GM19395 (cell line): ENCODE measurements around the gene BTBD6.
"Not testable (repeated sequence)": the region's sequence is repeated elsewhere in the genome, so short reads cannot be mapped to it uniquely, and the experiment has no call there.

Experiments used
- ATAC-seq: cut with Tn5 transposase; IDR thresholded peaks from one replicate; pipeline ENCODE4 v1.9.1; 2021; ENCODE audit warnings: mild to moderate bottlenecking, moderate library complexity; ENCODE audit not compliant: unreplicated experiment

Gene BTBD6

GRCh38 chr14:105268736-105269354 is 20.5 kb downstream of the BTBD6 start:
- no peak for ATAC-seq

GRCh38 chr14:105269405-105269804 is 21.1 kb downstream of the BTBD6 start:
- ATAC-seq = no peak

GRCh38 chr14:105271224-105271890 is 23.0 kb downstream of the BTBD6 start:
- no peak for ATAC-seq

GRCh38 chr14:105272623-105273022 is 24.3 kb downstream of the BTBD6 start:
- no peak for ATAC-seq

- ATAC-seq = no peak
Measured at GRCh38 chr14:105273062-105273461, 24.7 kb downstream of the BTBD6 start.

GRCh38 chr14:105274637-105275036 is 26.3 kb downstream of the BTBD6 start:
- ATAC-seq = no peak

- no peak for ATAC-seq
Measured at GRCh38 chr14:105275267-105275946, 27.1 kb downstream of the BTBD6 start.

- ATAC-seq = not testable (repeated sequence)
Measured at GRCh38 chr14:105277448-105277847, 29.1 kb downstream of the BTBD6 start.

- no peak for ATAC-seq
Measured at GRCh38 chr14:105279642-105280361, 31.5 kb downstream of the BTBD6 start.

- ATAC-seq = no peak
Measured at GRCh38 chr14:105280525-105280924, 32.2 kb downstream of the BTBD6 start.

- no peak for ATAC-seq
Measured at GRCh38 chr14:105281371-105282097, 33.2 kb downstream of the BTBD6 start.

GRCh38 chr14:105282098-105282725 is 33.9 kb downstream of the BTBD6 start:
- ATAC-seq = no peak

GRCh38 chr14:105283028-105283427 is 34.7 kb downstream of the BTBD6 start:
- ATAC-seq = no peak

- no peak for ATAC-seq
Measured at GRCh38 chr14:105283899-105284298, 35.6 kb downstream of the BTBD6 start.

- no peak for ATAC-seq
Measured at GRCh38 chr14:105285174-105285573, 36.8 kb downstream of the BTBD6 start.

- ATAC-seq = no peak
Measured at GRCh38 chr14:105286759-105287144, 38.4 kb downstream of the BTBD6 start.

- ATAC-seq = no peak
Measured at GRCh38 chr14:105287249-105288102, 39.1 kb downstream of the BTBD6 start.

GRCh38 chr14:105288936-105289335 is 40.6 kb downstream of the BTBD6 start:
- ATAC-seq = not testable (repeated sequence)

GRCh38 chr14:105290621-105291346 is 42.5 kb downstream of the BTBD6 start:
- ATAC-seq = no peak
